ENCODE measurements around the gene ARHGEF17. TPM values are rescaled to one million over a fixed set of nuclear protein-coding genes. Genes with fewer than 3 reads are reported as not detected.

The ARHGEF17 gene
- total and polyA plus RNA-seq, 2 of the 13 experiments (the other 11 are each of a cell fraction or from before 2014, with no cell fraction given): 10.7 to 28.8 TPM

DNA sequence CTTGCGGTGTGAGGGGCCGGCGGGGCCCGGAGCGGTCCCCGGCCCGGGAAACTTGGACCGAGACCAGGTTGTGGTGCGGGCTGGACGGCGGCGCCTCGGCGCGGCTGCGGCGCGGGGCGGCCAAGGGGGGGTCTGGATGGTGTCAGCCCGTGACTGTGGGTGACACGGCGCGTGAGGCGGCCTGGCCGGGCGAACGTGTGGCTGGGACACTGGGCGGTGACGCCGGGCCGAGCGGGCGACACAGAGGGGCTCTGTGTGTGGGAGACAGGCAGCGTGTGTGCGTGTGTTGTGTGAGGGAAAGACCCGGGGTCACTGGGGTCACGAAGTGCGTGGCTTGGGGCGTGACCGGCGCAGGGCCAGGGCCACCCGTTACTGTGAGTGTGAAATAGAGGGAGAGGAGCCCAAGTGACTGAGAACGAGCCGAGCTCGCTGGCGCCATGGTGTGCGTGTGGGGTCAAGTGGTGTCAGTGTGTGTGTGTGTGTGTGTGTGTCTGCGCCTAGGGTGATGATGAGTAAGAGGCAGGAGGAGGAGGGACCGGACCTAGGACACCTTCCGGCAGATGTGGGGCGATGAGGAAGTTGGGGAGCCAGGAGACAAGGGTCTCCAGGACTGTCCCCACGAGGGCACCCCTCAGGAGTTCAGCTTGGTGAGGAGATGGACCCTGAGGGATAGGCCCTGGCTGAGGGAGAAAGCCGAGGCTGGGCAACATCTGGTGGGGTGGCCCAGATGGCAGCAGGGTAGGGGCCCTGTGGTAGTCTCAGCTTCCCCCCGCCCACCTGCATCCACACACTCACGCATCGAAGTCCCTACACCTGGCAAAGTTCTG lies 68.9 kb downstream of the ARHGEF17 start (continued):
- TF ChIP-seq ZNF556 (CRISPR knock-in tag; IDR thresholded peaks at IDR 0.05; ENCODE audit: borderline replicate concordance) (no peak), NFE2L1 (CRISPR knock-in tag; IDR thresholded peaks at IDR 0.05; ENCODE audit: borderline replicate concordance) (no peak), FLYWCH1 (CRISPR knock-in tag; IDR thresholded peaks at IDR 0.05) (no peak), ZNF549 (CRISPR knock-in tag; IDR thresholded peaks at IDR 0.05) (no peak), ZFP37 (CRISPR knock-in tag; IDR thresholded peaks at IDR 0.05; ENCODE audit: borderline replicate concordance) (no peak), NCOA2 (CRISPR knock-in tag; IDR thresholded peaks at IDR 0.05) (no peak), MATR3 (CRISPR knock-in tag; IDR thresholded peaks at IDR 0.05) (no peak), ZBTB46 (CRISPR knock-in tag; IDR thresholded peaks at IDR 0.05; ENCODE audit: borderline replicate concordance) (no peak), MAFK (conservative IDR thresholded peaks at IDR 0.05 in 1 of 2, IDR thresholded peaks at IDR 0.05 in 1 of 2; ENCODE audit: low read length in 2 of 2) (no peak), ZFAT (CRISPR knock-in tag; conservative IDR thresholded peaks at IDR 0.05) (no peak), SMC3 (IDR thresholded peaks at IDR 0.05; ENCODE audit: low read length) (no peak), HNRNPLL (IDR thresholded peaks at IDR 0.05; ENCODE audit: low read depth, low read length, poor library complexity, severe bottlenecking) (no peak), RAD21 (CRISPR knock-in tag; IDR thresholded peaks at IDR 0.05) (no peak), ZNF282 (IDR thresholded peaks at IDR 0.05; ENCODE audit: partially characterized antibody) (no peak), SRY (CRISPR knock-in tag; IDR thresholded peaks at IDR 0.05) (no peak), ZKSCAN5 (CRISPR knock-in tag; IDR thresholded peaks at IDR 0.05) (no peak), GABPA (IDR thresholded peaks at IDR 0.05; ENCODE audit: low read depth, low read length) (peak; percentile 45), GABPA (CRISPR knock-in tag; IDR thresholded peaks at IDR 0.05; ENCODE audit: low read depth) (peak; percentile 59), YY1 (IDR thresholded peaks at IDR 0.05; ENCODE audit: insufficient read depth, insufficient replicate concordance, low read depth, low read length) (peak; percentile 57), ZNF136 (CRISPR knock-in tag; IDR thresholded peaks at IDR 0.05; ENCODE audit: low read depth) (0 out of 2 replicates have a peak, but pooled peaks have one; percentile 63), ZNF354B (CRISPR knock-in tag; IDR thresholded peaks at IDR 0.05) (no peak), ZNF879 (CRISPR knock-in tag; IDR thresholded peaks at IDR 0.05) (no peak), GATAD1 (CRISPR knock-in tag; IDR thresholded peaks at IDR 0.05) (no peak), CBFB (CRISPR knock-in tag; IDR thresholded peaks at IDR 0.05) (no peak), ZFY (CRISPR knock-in tag; IDR thresholded peaks at IDR 0.05) (no peak), ZNF580 (CRISPR knock-in tag; IDR thresholded peaks at IDR 0.05; ENCODE audit: borderline replicate concordance, low read depth) (no peak)
- TF ChIP-seq, protein P1, sequence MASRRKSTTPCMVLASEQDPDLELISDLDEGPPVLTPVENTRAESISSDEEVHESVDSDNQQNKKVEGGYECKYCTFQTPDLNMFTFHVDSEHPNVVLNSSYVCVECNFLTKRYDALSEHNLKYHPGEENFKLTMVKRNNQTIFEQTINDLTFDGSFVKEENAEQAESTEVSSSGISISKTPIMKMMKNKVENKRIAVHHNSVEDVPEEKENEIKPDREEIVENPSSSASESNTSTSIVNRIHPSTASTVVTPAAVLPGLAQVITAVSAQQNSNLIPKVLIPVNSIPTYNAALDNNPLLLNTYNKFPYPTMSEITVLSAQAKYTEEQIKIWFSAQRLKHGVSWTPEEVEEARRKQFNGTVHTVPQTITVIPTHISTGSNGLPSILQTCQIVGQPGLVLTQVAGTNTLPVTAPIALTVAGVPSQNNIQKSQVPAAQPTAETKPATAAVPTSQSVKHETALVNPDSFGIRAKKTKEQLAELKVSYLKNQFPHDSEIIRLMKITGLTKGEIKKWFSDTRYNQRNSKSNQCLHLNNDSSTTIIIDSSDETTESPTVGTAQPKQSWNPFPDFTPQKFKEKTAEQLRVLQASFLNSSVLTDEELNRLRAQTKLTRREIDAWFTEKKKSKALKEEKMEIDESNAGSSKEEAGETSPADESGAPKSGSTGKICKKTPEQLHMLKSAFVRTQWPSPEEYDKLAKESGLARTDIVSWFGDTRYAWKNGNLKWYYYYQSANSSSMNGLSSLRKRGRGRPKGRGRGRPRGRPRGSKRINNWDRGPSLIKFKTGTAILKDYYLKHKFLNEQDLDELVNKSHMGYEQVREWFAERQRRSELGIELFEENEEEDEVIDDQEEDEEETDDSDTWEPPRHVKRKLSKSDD (CRISPR knock-in tag; IDR thresholded peaks at IDR 0.05; ENCODE audit: low read depth): peak; percentile 67; the same call in 1 of the 2 replicates

All from HepG2 (cell line).